Dedifferentiated amniotic fluid mesenchymal stem cell (primary cell): ENCODE measurements around the gene ACP7.
"Not testable (repeated sequence)": the region's sequence is repeated elsewhere in the genome, so short reads cannot be mapped to it uniquely, and the experiment has no call there.

Experiments used
- DNase-seq: peaks from one replicate; pipeline ENCODE4 v3.0.0-alpha.2; 2016; ENCODE audit errors: extremely low spot score

The ACP7 gene

GRCh38 chr19:39083983-39084731, at the start of gene ACP7:
ACP7 (plus strand) TSS chr19:39084368; CDS start chr19:39085270, 902 bp downstream.
- DNase-seq: no peak

- DNase-seq: no peak
Measured at GRCh38 chr19:39036581-39036980, 47.6 kb upstream of the ACP7 start.

- no peak for DNase-seq
Measured at GRCh38 chr19:39037194-39037593, 47.0 kb upstream of the ACP7 start.

GRCh38 chr19:39038098-39038497, 46.1 kb upstream of the ACP7 start:
- no peak for DNase-seq

GRCh38 chr19:39045506-39045905, 38.7 kb upstream of the ACP7 start:
- no peak for DNase-seq

- DNase-seq: no peak
Measured at GRCh38 chr19:39046037-39046821, 37.9 kb upstream of the ACP7 start.

- no peak for DNase-seq
Measured at GRCh38 chr19:39047073-39047472, 37.1 kb upstream of the ACP7 start.

- DNase-seq: no peak
Measured at GRCh38 chr19:39052243-39052746, 31.9 kb upstream of the ACP7 start.

GRCh38 chr19:39052846-39053245, 31.3 kb upstream of the ACP7 start:
- no peak for DNase-seq

- DNase-seq: no peak
Measured at GRCh38 chr19:39053276-39054090, 30.7 kb upstream of the ACP7 start.

- no peak for DNase-seq
Measured at GRCh38 chr19:39054091-39054470, 30.1 kb upstream of the ACP7 start.

- no peak for DNase-seq
Measured at GRCh38 chr19:39057615-39058014, 26.6 kb upstream of the ACP7 start.

- DNase-seq: no peak
Measured at GRCh38 chr19:39059302-39059701, 24.9 kb upstream of the ACP7 start.

GRCh38 chr19:39060171-39060570, 24.0 kb upstream of the ACP7 start:
- DNase-seq: no peak

- no peak for DNase-seq
Measured at GRCh38 chr19:39064405-39064804, 19.8 kb upstream of the ACP7 start.

- no peak for DNase-seq
Measured at GRCh38 chr19:39065928-39066327, 18.2 kb upstream of the ACP7 start.

- no peak for DNase-seq
Measured at GRCh38 chr19:39067104-39067503, 17.1 kb upstream of the ACP7 start.

- not testable (repeated sequence) for DNase-seq
Measured at GRCh38 chr19:39068259-39068658, 15.9 kb upstream of the ACP7 start.

- no peak for DNase-seq
Measured at GRCh38 chr19:39070888-39071287, 13.3 kb upstream of the ACP7 start.

GRCh38 chr19:39074205-39074692, 9.9 kb upstream of the ACP7 start:
- no peak for DNase-seq

GRCh38 chr19:39074942-39075341, 9.2 kb upstream of the ACP7 start:
- DNase-seq: no peak

GRCh38 chr19:39077323-39077722, 6.8 kb upstream of the ACP7 start:
- no peak for DNase-seq
